Common myeloid progenitor, CD34-positive (primary cell): ENCODE measurements around the gene ZNF578. TPM values are rescaled to one million over a fixed set of nuclear protein-coding genes. Genes with fewer than 3 reads are reported as not detected.

ENCODE experiments used
- CTCF ChIA-PET: fragments of 350-600 bp; sonication (Branson Sonifier 250); formaldehyde crosslinking; loops from one replicate; lab custom pipeline; 2021; ENCODE audit warnings: antibody characterized with exemption; lab: Charles Lee
- POLR2A ChIA-PET: fragments of 350-600 bp; sonication (Branson Sonifier 250); formaldehyde crosslinking; loops from one replicate; lab custom pipeline; 2021; ENCODE audit warnings: antibody characterized with exemption; lab: Charles Lee
- DNase-seq, 3 donors: peaks; one replicate each; pipeline versions ENCODE4 v3.0.0 to v3.0.0-alpha.2; 2013
- H3K27ac ChIP-seq, 2 experiments: 1 replicate in 1 of 2; 2 replicates in 1 of 2; pipeline ENCODE4 v1.7.0; 2013; ENCODE audit warnings: inconsistent platforms in 2 of 2, low read length in 2 of 2, mild to moderate bottlenecking in 2 of 2, low read depth in 1 of 2, moderate library complexity in 1 of 2; ENCODE audit not compliant: severe bottlenecking in 2 of 2, insufficient read depth in 1 of 2, poor library complexity in 1 of 2
- H3K27me3 ChIP-seq, 5 experiments: replicated peaks in 2 of 5; 1 replicate in 3 of 5; 2 replicates in 2 of 5; pipeline versions ENCODE4 v1.6.1 to v1.7.0; 2013; ENCODE audit warnings: low read length in 4 of 5, mild to moderate bottlenecking in 2 of 5, moderate library complexity in 2 of 5, inconsistent platforms in 1 of 5; ENCODE audit not compliant: insufficient read depth in 5 of 5, control insufficient read depth in 4 of 5
- H3K36me3 ChIP-seq, 4 experiments: 1 replicate in 2 of 4; 2 replicates in 2 of 4; pipeline versions ENCODE4 v1.6.1 to v1.7.0; 2013; ENCODE audit warnings: low read length in 3 of 4, control low read depth in 1 of 4, mild to moderate bottlenecking in 1 of 4; ENCODE audit not compliant: control insufficient read depth in 4 of 4, insufficient read depth in 4 of 4
- H3K4me1 ChIP-seq, 4 experiments: 1 replicate in 3 of 4; 2 replicates in 1 of 4; pipeline versions ENCODE4 v1.6.1 to v1.7.1; 2013; ENCODE audit warnings: low read length in 3 of 4, mild to moderate bottlenecking in 3 of 4, control low read depth in 1 of 4, inconsistent platforms in 1 of 4, moderate library complexity in 1 of 4; ENCODE audit not compliant: control insufficient read depth in 4 of 4, insufficient read depth in 4 of 4; ENCODE audit errors: control extremely low read depth in 1 of 4
- H3K4me3 ChIP-seq, 7 experiments: 1 replicate in 4 of 7; 2 replicates in 3 of 7; pipeline versions ENCODE4 v1.5.1 to v1.7.0; 2013; ENCODE audit warnings: mild to moderate bottlenecking in 7 of 7, low read length in 6 of 7, moderate library complexity in 6 of 7, inconsistent platforms in 2 of 7, low read depth in 2 of 7, control low read depth in 1 of 7; ENCODE audit not compliant: insufficient read depth in 4 of 7, control insufficient read depth in 1 of 7; ENCODE audit errors: extremely low read depth in 1 of 7
- H3K9me3 ChIP-seq, 5 experiments: 1 replicate in 4 of 5; 2 replicates in 1 of 5; pipeline versions ENCODE4 v1.6.1 to v1.7.1; 2013; ENCODE audit warnings: low read length in 4 of 5, mild to moderate bottlenecking in 2 of 5, inconsistent platforms in 1 of 5, low read depth in 1 of 5, moderate library complexity in 1 of 5; ENCODE audit not compliant: control insufficient read depth in 4 of 5, insufficient read depth in 2 of 5; ENCODE audit errors: control extremely low read depth in 1 of 5
- WGBS: methylation state at CpG from one replicate; pipeline ENCODE4 v1.1.5; 2013; ENCODE audit not compliant: insufficient coverage; 5-methylcytosine and 5-hydroxymethylcytosine counted together
- polyA plus RNA-seq: library from polyadenylated mRNA; unstranded; fragments of 120-200 nt; gene quantifications from one replicate; pipeline ENCODE4 v1.2.1, GENCODE V29; 2013

Gene ZNF578
- 3.0 TPM for polyA plus RNA-seq

DNA sequence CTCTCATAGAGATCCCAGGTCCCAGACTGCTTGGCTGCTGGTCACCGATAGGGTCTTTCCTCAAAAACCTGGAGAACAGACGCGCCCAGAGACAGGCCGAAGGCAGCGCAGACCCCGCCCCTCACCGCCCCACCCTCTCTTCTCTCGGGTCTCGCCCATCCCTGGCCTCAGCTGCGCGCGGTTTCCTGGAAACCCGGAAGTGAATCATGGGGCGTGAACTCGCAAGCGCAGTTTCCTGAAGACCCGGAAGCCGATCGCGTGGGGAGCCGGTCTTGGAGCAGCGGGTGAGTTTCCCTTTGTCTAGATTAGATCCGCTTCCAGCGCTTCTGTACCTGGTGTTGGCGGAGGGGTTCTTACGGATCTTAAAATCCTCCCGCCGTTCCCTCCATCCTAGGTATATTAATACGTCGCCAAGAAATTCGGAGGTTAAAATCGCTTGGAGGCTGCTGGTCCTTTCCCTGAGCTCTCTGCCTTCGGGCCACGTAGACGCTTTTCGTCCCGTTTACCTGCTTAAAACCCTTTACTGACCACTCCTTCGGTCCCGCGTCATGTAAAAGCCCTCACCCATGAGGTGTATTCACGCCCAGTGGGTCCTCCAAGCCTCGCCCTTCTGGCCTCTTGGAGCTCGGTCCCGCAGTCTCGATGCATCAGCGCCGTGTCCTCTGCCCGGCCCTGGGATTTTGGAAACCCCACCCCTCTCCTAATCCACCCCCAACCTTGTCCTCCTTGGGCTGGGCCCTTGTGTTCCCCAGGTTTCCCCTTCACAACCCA, at the start of gene ZNF578:
ZNF578 (plus strand) TSS at position 230 of the 771 bp plus-strand sequence. CDS start 48,293 bp downstream, outside the sequence.
- H3K36me3 ChIP-seq = peaks cover 0 to 25% (median 11%) of the 10 kb centered on the region in 4 experiments
- ChIA-PET POLR2A (no interaction called here), CTCF (interaction anchor here (0.6 kb wide), 1 partner anchor 52 kb away, joined by 3 read pairs; no protein-coding TSS in a partner anchor)
- peak within 1 kb of the TSS; percentile 47 to 90 (median 74) for H3K4me3 ChIP-seq
- H3K9me3 ChIP-seq = peaks cover 7 to 79% (median 58%) of the 10 kb centered on the region in 5 experiments
- peak within 1 kb of the TSS in 1 of 2 experiments; percentile 43 for H3K27ac ChIP-seq
- WGBS = 1% methylated on average over 43 of the region's 48 CpGs
- DNase-seq = peak; percentile 90 to 96 (median 93)
- peaks cover 0 to 11% (median 0%) of the 10 kb centered on the region in 5 experiments for H3K27me3 ChIP-seq
- H3K4me1 ChIP-seq = peaks cover 0 to 9% (median 7%) of the 10 kb centered on the region in 4 experiments

DNA sequence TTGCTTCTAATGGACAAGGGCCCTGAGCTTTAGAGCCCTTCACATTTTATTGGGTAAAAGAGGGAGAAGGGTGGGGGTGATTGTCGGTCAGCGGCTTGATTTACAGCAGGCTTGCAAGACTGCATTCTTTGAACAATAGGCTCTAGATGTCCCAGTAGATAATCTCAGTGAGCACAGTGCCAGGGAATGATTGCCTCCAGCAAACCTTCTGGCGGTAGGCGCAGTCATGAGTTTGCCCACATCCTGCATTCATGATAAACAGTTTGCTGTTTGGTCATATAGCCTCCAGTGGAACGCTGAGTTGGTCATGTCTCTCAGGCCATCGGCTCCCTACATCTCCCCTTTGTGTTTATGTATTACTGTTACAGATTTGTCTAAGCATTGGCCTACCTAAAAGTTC, 43.1 kb upstream of the ZNF578 start:
- Histone ChIP-seq H3K36me3 (peaks cover 26 to 97% (median 41%) of the 10 kb centered on the region in 4 experiments), H3K4me3 (no peak overlapping the region), H3K9me3 (peaks cover 10 to 98% (median 75%) of the 10 kb centered on the region in 5 experiments), H3K27me3 (no peaks in the 10 kb centered on the region), H3K4me1 (no peaks in the 10 kb centered on the region), H3K27ac (no peak overlapping the region)
- peak in 1 of 3 donors; percentile 16 for DNase-seq
- ChIA-PET CTCF (no interaction called here), POLR2A (no interaction called here)
- 100% methylated on average over 6 of the region's 6 CpGs for WGBS

DNA sequence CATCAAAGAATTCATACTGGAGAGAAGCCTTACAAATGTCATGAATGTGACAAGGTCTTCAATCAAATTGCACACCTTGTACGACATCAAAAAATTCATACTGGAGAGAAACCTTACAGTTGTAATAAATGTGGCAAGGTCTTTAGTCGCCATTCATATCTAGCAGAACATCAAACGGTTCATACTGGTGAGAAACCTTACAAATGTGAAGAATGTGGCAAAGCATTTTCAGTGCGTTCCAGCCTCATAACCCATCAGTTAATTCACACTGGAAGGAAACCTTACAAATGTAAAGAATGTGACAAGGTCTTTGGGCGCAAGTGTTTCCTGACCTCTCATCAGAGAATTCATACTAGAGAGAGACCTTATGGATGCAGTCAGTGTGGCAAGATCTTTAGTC, 37.6 kb upstream of the ZNF578 start:
- H3K9me3 ChIP-seq = peaks cover 13 to 94% (median 67%) of the 10 kb centered on the region in 5 experiments
- H3K4me3 ChIP-seq = no peak overlapping the region
- no peaks in the 10 kb centered on the region for H3K4me1 ChIP-seq
- 98% methylated on average over 5 of the region's 5 CpGs for WGBS
- no peak overlapping the region for H3K27ac ChIP-seq
- DNase-seq = no peak
- H3K27me3 ChIP-seq = no peaks in the 10 kb centered on the region
- POLR2A ChIA-PET = no interaction called here
- H3K36me3 ChIP-seq = peaks cover 0 to 43% (median 9%) of the 10 kb centered on the region in 4 experiments
- CTCF ChIA-PET = no interaction called here

DNA sequence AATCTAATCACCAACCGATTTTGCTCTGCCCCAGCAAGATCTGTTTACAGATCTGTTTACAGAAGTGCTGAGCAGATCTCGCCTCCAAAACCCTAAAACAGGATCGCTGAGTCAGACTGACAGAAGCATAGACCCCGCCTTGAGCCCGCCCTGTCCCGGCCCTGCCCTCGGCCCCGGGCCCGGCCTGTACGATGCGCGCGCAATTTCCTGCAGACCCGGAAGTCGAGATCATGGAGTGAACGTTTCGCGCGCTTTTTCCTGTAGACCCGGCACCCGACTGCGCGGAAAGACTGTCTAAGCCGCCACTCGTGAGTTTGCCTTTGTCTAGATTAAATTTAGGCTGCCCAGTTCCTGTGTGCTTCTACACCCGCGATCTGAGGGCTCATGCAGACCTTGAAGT, 24.4 kb upstream of the ZNF578 start, which contains the start of gene ZNF534:
ZNF534 (plus strand) TSS at position 212 of the 400 bp plus-strand sequence. CDS start 2,327 bp downstream, outside the sequence.
- H3K36me3 ChIP-seq = no peaks in the 10 kb centered on the region
- 71% methylated on average over 27 of the region's 27 CpGs for WGBS
- no peak for DNase-seq
- no peak within 1 kb of the TSS for H3K4me3 ChIP-seq
- no peaks in the 10 kb centered on the region for H3K27me3 ChIP-seq
- CTCF ChIA-PET = no interaction called here
- no peak within 1 kb of the TSS for H3K27ac ChIP-seq
- H3K9me3 ChIP-seq = peaks cover 1 to 57% (median 36%) of the 10 kb centered on the region in 5 experiments
- H3K4me1 ChIP-seq = no peaks in the 10 kb centered on the region
- POLR2A ChIA-PET = no interaction called here

DNA sequence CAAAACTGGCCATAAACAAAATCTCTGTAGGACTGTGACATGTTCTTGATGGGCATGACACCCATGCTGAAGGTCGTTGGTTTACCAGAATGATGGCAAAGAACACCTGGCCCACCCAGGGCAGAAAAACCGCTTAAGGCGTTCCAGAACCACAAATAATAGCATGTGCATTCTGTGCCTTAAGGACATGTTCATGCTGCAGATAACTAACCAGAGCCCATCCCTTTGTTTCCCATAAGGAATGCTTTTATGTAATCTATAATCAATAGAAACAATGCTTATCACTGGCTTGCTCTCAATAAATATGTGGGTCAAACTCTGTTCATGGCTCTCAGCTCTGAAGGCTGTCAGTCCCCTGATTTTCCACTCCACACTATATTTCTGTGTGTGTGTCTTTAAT, 11.2 kb upstream of the ZNF578 start:
- no peaks in the 10 kb centered on the region for H3K36me3 ChIP-seq
- ChIA-PET POLR2A (no interaction called here), CTCF (no interaction called here)
- H3K4me1 ChIP-seq = no peaks in the 10 kb centered on the region
- DNase-seq = no peak
- H3K4me3 ChIP-seq = no peak overlapping the region
- WGBS = 94% methylated on average over 3 of the region's 3 CpGs
- no peaks in the 10 kb centered on the region for H3K27me3 ChIP-seq
- no peak overlapping the region for H3K27ac ChIP-seq
- H3K9me3 ChIP-seq = peaks cover 10 to 55% (median 30%) of the 10 kb centered on the region in 5 experiments

DNA sequence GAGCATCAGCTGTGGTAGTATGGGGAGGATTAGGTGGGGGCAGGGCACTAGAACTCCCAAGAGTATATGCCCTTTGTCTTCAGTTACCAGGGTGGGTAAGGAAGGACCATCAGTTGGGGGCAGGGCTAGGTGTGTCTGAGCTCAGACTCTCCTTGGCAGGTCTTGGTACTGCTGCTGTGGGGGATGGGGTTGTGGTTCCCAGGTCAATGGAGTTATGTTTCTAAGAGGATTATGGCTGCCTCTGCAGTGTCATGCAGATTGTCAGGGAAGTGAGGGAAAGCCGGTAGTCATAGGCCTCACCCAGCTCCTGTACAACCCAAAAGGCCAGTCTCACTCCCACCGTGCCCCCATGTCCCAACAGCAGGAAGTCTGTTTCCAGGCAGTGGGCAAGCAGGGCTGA, 8.8 kb upstream of the ZNF578 start:
- 70% methylated on average over 2 of the region's 2 CpGs for WGBS
- POLR2A ChIA-PET = no interaction called here
- H3K9me3 ChIP-seq = peaks cover 5 to 57% (median 27%) of the 10 kb centered on the region in 5 experiments

GRCh38 chr19:52451241-52451640, 2.1 kb upstream of the ZNF578 start:
- 30% methylated on average over 41 of the region's 41 CpGs for WGBS
- no peak overlapping the region for H3K27ac ChIP-seq
- POLR2A ChIA-PET = no interaction called here
- peaks cover 7 to 72% (median 52%) of the 10 kb centered on the region in 5 experiments for H3K9me3 ChIP-seq
- CTCF ChIA-PET = interaction anchor here (1.1 kb wide), 1 partner anchor 75 kb away, joined by 3 read pairs; no protein-coding TSS in a partner anchor
- H3K4me3 ChIP-seq = no peak overlapping the region
- peaks cover 0 to 6% (median 2%) of the 10 kb centered on the region in 4 experiments for H3K36me3 ChIP-seq
- H3K27me3 ChIP-seq = peaks cover 0 to 11% (median 0%) of the 10 kb centered on the region in 5 experiments
- H3K4me1 ChIP-seq = peaks cover 0 to 9% (median 7%) of the 10 kb centered on the region in 4 experiments
- DNase-seq = no peak

More for the DNA sequence above, 8.8 kb upstream of the ZNF578 start:
- Histone ChIP-seq H3K27ac (no peak overlapping the region), H3K27me3 (no peaks in the 10 kb centered on the region), H3K36me3 (no peaks in the 10 kb centered on the region), H3K4me1 (no peaks in the 10 kb centered on the region), H3K4me3 (no peak overlapping the region)
- CTCF ChIA-PET = interaction anchor here (0.6 kb wide), 1 partner anchor 159 kb away, joined by 5 read pairs; no protein-coding TSS in a partner anchor
- DNase-seq = no peak
